HAP-1 (cell line): ENCODE results near the gene SKA2.
"Not testable (repeated sequence)": the region's sequence is repeated elsewhere in the genome, so short reads cannot be mapped to it uniquely, and the experiment has no call there.

ENCODE experiments used
- DNase-seq, 2 experiments: peaks; one replicate each; pipeline ENCODE4 v3.0.0-alpha.2; 2016 to 2020; ENCODE audit warnings: low spot score in 2 of 2
- H3K27me3 ChIP-seq: fragments of 250-450 bp; sonication (Bioruptor Pico); 2 replicates; pipeline ENCODE4 v1.5.1; 2020; ENCODE audit warnings: low read depth, mild to moderate bottlenecking, moderate library complexity
- H3K36me3 ChIP-seq: fragments of 250-450 bp; sonication (Bioruptor Pico); replicated peaks from 2 replicates; pipeline ENCODE4 v1.5.1; 2020; ENCODE audit warnings: mild to moderate bottlenecking
- H3K4me1 ChIP-seq: fragments of 250-450 bp; sonication (Bioruptor Pico); 2 replicates; pipeline ENCODE4 v1.5.1; 2020; ENCODE audit warnings: mild to moderate bottlenecking
- H3K4me3 ChIP-seq: fragments of 250-450 bp; sonication (Bioruptor Pico); 2 replicates; pipeline ENCODE4 v1.5.1; 2020; ENCODE audit warnings: mild to moderate bottlenecking, moderate library complexity
- H3K9me3 ChIP-seq: fragments of 250-450 bp; sonication (Bioruptor Pico); 2 replicates; pipeline ENCODE4 v1.5.1; 2020; ENCODE audit warnings: mild to moderate bottlenecking, moderate library complexity
- in situ Hi-C: fragments of 300-500 bp; cut with MboI; formaldehyde crosslinking; loops from 3 replicates; pipeline ENCODE4 v1.14.3; 2020; ENCODE audit warnings: low sequenced_read_pairs, inconsistent platforms, mixed read lengths

Gene SKA2

DNA sequence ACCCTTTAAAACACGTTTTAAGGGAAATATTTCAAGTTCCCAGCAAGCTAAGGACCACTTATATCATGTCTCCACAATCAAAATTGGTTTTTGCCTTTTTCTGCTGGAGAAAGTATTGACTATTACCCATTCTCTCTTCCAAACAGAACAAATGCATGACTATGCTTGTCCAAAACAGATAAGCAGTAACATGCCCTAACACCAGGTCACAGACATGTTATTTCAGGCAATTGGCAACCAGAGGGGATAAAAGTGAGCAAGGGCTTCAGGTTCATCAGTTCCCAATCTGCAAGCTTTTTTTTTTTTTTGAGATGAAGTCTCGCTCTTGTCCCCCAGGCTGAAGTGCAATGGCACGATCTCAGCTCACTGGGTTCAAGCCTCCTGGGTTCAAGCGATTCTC, 15.0 kb downstream of the SKA2 start:
- no peaks in the 10 kb centered on the region for H3K27me3 ChIP-seq
- in situ Hi-C loops = no loop called here
- no peaks in the 10 kb centered on the region for H3K9me3 ChIP-seq
- peaks cover 11% of the 10 kb centered on the region for H3K36me3 ChIP-seq
- H3K4me3 ChIP-seq = no peak overlapping the region
- DNase-seq = no peak
- no peaks in the 10 kb centered on the region; the same call in none of the 2 replicates for H3K4me1 ChIP-seq

DNA sequence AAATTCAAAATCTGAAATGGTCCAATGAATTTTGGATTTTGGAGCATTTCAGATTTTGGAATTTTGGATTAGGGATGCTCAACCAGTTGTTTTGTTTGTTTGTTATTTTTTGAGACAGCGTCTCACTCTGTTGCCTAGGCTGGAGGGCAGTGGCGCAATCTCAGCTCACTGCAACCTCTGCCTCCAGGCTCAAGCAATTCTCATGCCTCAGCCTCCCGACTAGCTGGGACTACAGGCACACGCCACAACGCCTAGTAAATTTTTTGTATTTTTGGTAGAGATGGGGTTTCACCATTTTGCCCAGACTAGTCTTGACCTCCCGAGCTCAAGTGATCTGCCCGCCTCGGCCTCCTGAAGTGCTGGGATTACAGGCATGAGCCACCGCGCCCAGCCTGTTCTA, 16.6 kb downstream of the SKA2 start:
- H3K9me3 ChIP-seq, in situ Hi-C loops, H3K4me3 ChIP-seq, DNase-seq, H3K4me1 ChIP-seq, H3K36me3 ChIP-seq, H3K27me3 ChIP-seq: not testable (repeated sequence)

DNA sequence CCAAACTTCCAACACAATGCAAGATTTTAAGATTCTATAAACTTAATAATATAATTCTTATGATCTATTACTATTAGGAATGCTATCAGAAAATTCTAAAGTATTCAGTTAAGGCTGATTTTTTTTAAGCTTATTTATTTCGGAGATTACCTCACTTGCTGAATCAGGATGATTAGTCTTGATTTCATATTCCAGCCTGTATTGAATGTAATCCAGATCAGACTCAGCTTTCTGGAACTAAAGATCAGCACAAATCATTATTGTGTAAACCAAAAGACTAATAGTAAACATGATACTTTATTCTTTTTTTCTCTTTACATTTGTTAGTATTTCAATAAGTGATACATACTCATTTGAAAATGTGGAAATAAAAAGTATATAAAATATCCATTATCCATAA, 23.9 kb downstream of the SKA2 start:
- H3K36me3 ChIP-seq = peaks cover 31% of the 10 kb centered on the region

DNA sequence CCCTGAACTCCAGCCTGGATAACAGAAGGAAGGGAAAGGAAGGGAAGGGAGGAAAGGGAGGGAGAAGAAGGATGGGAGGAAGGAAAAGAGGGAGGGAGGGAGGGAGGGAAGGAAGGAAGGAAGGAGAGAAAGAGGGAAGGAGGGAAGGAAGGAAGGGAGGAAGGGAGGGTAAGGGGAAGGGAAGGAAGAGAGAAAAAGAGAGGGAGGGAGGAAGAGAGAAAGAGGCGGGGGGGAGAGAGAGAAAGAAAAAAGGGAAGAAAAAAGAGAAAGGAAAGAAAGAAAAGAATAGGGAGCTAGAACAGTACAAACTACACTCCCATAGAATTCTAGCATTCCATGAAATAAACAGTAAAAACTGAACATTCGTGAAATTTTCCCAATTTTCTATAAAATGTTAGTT, 25.2 kb downstream of the SKA2 start:
- in situ Hi-C loops = no loop called here
- Histone ChIP-seq H3K27me3 (no peaks in the 10 kb centered on the region), H3K4me3 (no peak overlapping the region), H3K9me3 (no peaks in the 10 kb centered on the region), H3K36me3 (peaks cover 31% of the 10 kb centered on the region), H3K4me1 (peaks cover 4% of the 10 kb centered on the region; the same call in 1 of the 2 replicates)
- DNase-seq = no peak

More for the DNA sequence above, 23.9 kb downstream of the SKA2 start:
- in situ Hi-C loops = no loop called here
- peaks cover 4% of the 10 kb centered on the region; the same call in 1 of the 2 replicates for H3K4me1 ChIP-seq
- H3K9me3 ChIP-seq = no peaks in the 10 kb centered on the region
- H3K27me3 ChIP-seq = no peaks in the 10 kb centered on the region
- no peak overlapping the region for H3K4me3 ChIP-seq
- DNase-seq = no peak

DNA sequence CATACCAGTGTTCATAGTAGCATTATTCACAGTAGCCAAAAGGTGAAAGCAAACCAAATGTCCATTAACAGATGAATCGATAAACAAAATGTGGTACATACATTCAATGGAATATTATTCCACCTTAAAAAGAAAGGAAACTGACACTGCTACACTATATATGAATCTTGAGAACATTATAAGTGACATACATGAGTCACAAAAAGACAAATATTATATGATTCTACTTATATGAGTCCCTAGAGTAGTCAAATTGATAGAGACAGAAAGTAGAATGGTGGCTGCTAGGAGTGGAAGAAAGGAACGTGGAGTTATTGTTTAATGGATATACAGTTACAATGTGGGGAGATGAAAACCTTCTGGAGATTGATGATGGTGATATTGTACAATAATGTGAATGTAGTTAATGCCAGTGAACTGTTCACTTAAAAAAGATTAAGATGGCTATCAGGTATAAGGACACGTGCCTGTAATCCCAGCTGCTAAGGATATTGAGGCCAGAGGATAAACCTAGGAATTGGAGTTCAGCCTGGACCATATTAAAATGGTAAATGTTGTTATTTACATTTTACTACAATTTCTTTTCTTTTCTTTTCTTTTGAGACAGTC, 28.1 kb downstream of the SKA2 start:
- Histone ChIP-seq H3K36me3 (peaks cover 51% of the 10 kb centered on the region), H3K9me3 (no peaks in the 10 kb centered on the region), H3K4me1 (no peaks in the 10 kb centered on the region), H3K4me3 (no peak overlapping the region), H3K27me3 (no peaks in the 10 kb centered on the region)
- in situ Hi-C loops = no loop called here
- DNase-seq = no peak

DNA sequence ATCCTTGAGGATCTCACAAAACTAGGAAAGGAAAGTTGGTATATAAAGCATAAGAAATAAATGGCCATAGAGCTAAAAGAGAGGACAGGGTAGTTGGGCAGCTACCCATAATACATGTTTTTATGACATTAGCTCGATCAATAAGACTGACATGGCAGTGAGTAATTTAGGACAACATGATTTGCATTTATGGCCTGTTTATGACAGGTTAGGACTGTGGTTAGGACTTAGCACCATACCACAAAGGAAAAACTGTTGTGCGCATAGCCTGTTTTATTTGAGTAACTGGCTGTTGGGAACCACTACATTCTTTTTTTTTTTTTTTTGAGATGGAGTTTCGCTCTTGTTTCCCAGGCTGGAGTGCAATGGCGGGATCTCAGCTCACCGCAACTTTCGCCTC, 30.3 kb downstream of the SKA2 start:
- in situ Hi-C loops = no loop called here
- H3K4me1 ChIP-seq = no peaks in the 10 kb centered on the region
- no peaks in the 10 kb centered on the region for H3K9me3 ChIP-seq
- peaks cover 53% of the 10 kb centered on the region for H3K36me3 ChIP-seq
- no peak overlapping the region for H3K4me3 ChIP-seq
- DNase-seq = no peak
- no peaks in the 10 kb centered on the region for H3K27me3 ChIP-seq

DNA sequence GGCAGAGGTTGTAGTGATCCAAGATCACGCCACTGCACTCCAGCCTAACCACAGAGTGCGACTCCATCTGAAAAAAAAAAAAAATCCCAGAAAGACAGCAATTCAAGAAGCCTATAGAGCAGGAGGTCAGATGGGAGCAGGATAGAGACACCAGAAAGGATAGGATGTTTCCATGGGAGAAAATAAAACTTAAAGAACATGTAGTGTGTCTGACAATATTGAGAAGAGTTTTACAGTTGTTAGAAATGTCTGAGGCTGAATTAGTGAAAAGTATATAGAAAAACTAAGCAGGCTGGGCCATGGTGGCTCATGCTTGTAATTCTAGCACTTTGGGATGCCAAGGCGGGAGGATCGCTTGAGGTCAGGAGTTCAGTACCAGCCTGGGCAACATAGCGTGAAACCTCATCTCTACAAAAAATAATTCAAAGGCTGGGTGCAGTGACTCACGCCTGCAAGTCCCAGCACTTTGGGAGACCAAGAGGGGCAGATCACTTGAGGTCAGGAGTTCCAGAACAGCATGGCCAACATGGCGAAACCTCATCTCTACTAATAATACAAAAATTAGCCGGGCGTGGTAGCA, 33.0 kb downstream of the SKA2 start:
- Histone ChIP-seq H3K4me1 (no peaks in the 10 kb centered on the region), H3K36me3 (peaks cover 50% of the 10 kb centered on the region), H3K9me3 (no peaks in the 10 kb centered on the region), H3K4me3 (no peak overlapping the region), H3K27me3 (no peaks in the 10 kb centered on the region)
- no peak for DNase-seq
- in situ Hi-C loops = no loop called here

DNA sequence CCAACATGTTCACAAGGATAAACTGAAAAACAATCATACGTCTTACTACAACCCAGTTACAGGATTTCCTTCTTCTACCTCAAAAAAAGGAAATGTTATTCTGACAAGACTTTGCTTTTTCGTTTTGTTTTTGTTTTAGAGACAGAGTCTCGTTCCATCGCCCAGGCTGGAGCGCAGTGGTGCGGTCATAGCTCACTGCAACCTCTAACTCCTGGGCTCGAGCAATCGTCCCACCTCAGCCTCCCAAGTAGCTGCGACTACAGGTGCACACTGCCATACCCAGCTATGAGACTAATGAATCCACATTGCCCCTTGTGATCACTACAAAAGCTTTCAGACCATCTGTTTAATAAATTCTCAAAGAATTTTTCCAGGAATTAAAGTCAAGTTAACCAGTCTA, 39.5 kb downstream of the SKA2 start:
- no peaks in the 10 kb centered on the region for H3K9me3 ChIP-seq
- no peaks in the 10 kb centered on the region for H3K27me3 ChIP-seq
- DNase-seq = no peak
- peaks cover 63% of the 10 kb centered on the region for H3K36me3 ChIP-seq
- no peaks in the 10 kb centered on the region for H3K4me1 ChIP-seq
- no peak overlapping the region for H3K4me3 ChIP-seq
- in situ Hi-C loops = no loop called here

DNA sequence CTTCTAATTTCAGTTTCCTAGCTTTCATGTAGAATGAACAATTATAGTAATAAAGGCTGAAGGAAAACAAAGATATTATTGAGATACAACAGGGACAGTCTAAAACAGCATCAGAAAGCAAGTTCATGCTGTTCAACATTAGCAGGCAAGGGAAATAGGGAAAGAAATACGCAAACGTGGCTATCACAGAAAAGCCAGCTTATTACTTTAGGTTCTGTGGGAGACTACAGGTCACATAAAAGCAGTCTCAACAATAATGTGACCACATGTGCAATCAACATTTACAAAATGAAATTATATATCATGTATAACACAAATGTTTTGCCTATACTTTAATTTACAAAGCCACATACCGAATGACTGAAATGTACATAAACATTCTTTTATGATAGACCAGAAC, 43.4 kb downstream of the SKA2 start:
- Histone ChIP-seq H3K4me3 (no peak overlapping the region), H3K9me3 (no peaks in the 10 kb centered on the region), H3K36me3 (peaks cover 46% of the 10 kb centered on the region), H3K4me1 (peaks cover 13% of the 10 kb centered on the region), H3K27me3 (no peaks in the 10 kb centered on the region)
- DNase-seq = no peak
- in situ Hi-C loops = no loop called here

DNA sequence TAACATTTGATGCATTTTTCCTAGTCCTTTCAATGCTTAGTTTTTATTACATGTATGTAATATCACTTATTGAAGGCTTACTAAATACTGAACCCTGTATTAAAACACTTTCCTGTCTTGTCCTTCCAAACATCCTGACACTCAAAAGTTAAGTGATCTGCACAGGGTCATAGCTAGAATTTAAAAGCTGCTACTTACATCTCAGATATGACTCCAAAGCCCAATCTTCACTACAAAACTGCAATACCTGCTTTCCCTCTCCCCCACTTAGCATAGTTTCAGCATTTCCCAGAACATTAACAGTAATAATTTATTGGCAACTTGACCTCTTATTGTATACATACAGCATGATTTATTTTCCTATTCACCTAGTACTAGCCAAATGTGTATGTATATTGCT, 44.0 kb downstream of the SKA2 start:
- Histone ChIP-seq H3K9me3 (no peaks in the 10 kb centered on the region), H3K4me3 (no peak overlapping the region), H3K4me1 (peaks cover 13% of the 10 kb centered on the region), H3K27me3 (no peaks in the 10 kb centered on the region), H3K36me3 (peaks cover 43% of the 10 kb centered on the region)
- DNase-seq = no peak
- in situ Hi-C loops = no loop called here

DNA sequence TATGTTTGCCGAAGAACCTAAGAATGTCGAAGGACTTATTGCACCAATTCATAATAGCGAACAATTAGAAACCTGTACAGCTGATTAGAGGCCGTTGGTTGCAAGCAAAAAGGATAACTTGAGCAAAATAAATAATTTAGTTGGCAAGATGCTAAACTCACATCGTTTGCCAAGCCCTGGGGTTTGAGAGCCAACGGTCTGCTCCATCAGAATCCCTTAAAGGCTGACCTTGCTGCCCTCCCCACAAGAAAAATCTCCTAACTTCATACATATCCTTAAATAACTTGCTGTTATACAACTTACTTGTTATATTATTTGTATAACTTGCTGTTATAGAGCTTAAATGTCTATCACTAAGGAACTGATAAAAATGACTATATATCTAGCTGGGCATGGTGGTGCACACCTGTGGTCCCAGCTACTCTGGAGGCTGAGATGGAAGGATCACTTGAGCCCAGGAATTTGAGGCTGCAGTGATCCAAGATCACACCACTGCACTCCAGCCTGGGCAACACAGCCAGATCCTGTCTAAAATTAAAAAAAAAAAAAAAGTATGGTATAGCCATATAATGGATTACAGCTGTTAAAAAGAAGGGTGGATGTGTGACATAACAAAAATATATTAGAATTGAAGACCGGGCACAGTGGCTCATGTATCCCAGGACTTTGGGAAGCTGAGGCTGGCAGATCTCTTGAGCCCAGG, 46.4 kb downstream of the SKA2 start:
- H3K4me3 ChIP-seq = no peak overlapping the region
- in situ Hi-C loops = no loop called here
- no peaks in the 10 kb centered on the region for H3K27me3 ChIP-seq
- no peak for DNase-seq
- H3K9me3 ChIP-seq = no peaks in the 10 kb centered on the region
- H3K4me1 ChIP-seq = peaks cover 15% of the 10 kb centered on the region
- peaks cover 28% of the 10 kb centered on the region for H3K36me3 ChIP-seq

DNA sequence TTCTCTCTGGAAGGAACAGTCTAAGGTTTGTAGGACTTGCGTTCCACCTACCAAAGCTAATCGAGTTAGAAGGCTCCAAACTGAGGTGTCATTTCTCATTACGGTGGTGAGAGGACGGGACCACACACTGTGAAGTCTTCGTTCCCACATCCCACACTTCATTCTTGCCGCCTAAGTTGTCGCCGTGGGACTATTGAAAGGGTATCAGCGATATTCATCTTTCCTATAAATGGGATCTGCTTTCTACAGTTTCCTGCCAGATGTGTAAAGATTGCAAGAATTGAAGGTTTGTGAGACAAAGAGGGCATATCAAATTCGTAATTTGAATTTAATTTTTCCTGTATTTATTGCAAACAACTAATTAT, 47.7 kb downstream of the SKA2 start:
- peaks cover 15% of the 10 kb centered on the region for H3K4me1 ChIP-seq
- H3K36me3 ChIP-seq = peaks cover 25% of the 10 kb centered on the region
- DNase-seq = no peak
- H3K4me3 ChIP-seq = peak overlapping the region; percentile 87
- in situ Hi-C loops = no loop called here
- H3K9me3 ChIP-seq = no peaks in the 10 kb centered on the region
- H3K27me3 ChIP-seq = no peaks in the 10 kb centered on the region

DNA sequence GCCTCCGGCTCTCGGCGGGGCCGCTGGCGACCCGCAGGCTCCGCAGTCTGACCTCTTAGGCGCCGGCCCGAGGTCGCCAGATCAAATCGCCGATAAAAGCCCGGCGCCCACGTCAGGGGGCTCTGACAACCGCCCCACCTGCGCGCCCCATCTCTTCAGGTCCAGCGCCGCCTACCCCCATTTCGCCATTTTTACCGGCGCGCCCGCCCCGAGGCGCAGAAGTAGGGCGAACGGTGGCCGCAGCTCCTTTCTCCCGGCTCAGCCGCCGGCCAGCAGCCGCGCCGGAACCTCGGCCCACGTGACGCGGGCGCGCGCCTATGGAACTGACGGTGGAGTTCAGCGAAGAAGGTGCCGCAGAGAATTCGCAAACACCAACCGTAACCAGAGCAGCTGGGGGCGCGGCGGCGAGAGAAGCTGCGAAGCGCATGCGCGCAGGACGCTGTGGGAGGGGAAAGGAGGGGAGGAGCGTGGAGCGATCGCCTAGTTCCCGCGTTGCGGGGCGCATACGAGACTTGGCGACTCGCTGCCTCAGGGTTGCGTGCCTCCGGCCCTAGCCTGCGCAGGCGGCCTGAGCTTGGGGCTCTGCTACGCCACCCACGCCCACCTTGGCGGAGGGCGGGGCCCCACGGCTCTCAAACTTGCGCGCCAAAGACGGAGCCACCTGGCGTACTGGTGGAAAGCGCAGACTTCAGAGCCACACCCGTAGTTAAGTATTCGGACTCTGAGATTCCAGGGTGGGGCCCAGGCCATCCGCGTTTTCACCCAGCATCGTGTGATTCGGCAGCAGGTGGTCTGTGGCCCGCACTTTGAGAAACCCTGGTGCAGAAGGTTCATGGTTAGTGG, 48.3 kb downstream of the SKA2 start, which contains the start of gene TRIM37:
TRIM37 (minus strand) TSS at position 418 of the 843 bp plus-strand sequence. CDS start 419 bp downstream, outside the sequence.
- Histone ChIP-seq H3K27me3 (no peaks in the 10 kb centered on the region), H3K4me3 (peak within 1 kb of the TSS; percentile 87), H3K9me3 (no peaks in the 10 kb centered on the region), H3K36me3 (peaks cover 19% of the 10 kb centered on the region), H3K4me1 (peaks cover 15% of the 10 kb centered on the region)
- peak; percentile 95 to 98 for DNase-seq
- in situ Hi-C loops = no loop called here
